HG03280 (cell line): ENCODE results near the gene MDM1.

Source experiments
- ATAC-seq: cut with Tn5 transposase; IDR thresholded peaks from one replicate; pipeline ENCODE4 v1.9.1; 2021; ENCODE audit warnings: mild to moderate bottlenecking, moderate library complexity; ENCODE audit not compliant: unreplicated experiment

MDM1 gene

DNA sequence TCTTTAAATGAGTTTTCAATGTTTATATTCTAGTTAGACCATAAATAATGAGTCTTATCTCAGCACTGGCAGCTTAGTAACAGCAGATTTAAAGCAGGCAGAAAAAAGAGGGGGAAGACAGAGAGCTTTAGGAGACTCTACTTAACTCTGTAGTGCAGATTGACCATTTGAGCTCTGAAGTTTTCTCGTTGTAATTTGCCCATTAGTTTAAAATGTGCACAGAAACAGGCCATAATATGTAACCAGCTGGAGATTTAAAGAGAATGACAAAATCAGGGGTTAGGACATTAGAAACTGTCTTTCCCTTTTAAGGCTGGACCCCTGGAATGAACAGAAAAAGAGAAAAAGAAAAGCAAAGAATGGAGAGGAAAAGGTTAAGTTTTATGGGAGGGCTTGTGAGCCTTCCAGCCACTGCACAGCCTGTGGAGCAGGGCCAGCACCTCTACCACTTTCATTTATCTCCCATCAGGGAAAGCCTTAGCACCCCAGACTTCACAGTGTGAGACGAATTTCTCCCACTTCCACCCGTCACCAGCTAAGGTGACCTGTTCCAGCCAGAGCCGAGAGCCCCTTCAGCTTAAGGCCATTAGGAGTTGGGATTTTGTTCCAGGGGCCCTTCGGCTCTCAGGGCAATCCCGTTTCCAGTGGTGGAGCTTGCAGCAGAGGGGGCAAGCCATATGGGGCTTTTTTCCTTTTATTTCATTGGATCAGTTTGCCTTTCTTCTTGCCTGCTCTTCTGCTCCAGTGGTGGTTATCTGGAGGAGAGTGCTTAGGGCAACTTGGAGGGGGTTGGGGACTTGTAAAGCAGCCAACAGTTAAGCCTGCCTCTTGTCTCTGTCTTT lies 86.8 kb downstream of the MDM1 start:
- ATAC-seq: no peak
